B cell (primary cell): ENCODE measurements around the gene PAN2.
"Not testable (repeated sequence)": the region's sequence is repeated elsewhere in the genome, so short reads cannot be mapped to it uniquely, and the experiment has no call there.

Source experiments
- CTCF ChIP-seq: fragments of 200-600 bp; IDR thresholded peaks from one replicate; pipeline ENCODE4 v1.8.0; 2022; ENCODE audit warnings: antibody characterized with exemption, mild to moderate bottlenecking
- EZH2 ChIP-seq: IDR thresholded peaks from 2 replicates; pipeline ENCODE4 v1.6.1; 2012; ENCODE audit warnings: borderline replicate concordance, low read depth, mild to moderate bottlenecking, moderate library complexity, low read length; ENCODE audit not compliant: insufficient read depth, poor library complexity, severe bottlenecking

GRCh38 chr12:56342290-56342689 is 8.5 kb upstream of the PAN2 start:
- not testable (repeated sequence) for TF ChIP-seq CTCF, EZH2
